HG03196 (cell line): ENCODE measurements around the gene KCNH8.
"Not testable (repeated sequence)": the region's sequence is repeated elsewhere in the genome, so short reads cannot be mapped to it uniquely, and the experiment has no call there.

Experiments used
- ATAC-seq: cut with Tn5 transposase; IDR thresholded peaks from one replicate; pipeline ENCODE4 v1.9.1; 2021; ENCODE audit not compliant: unreplicated experiment

Gene KCNH8

GRCh38 chr3:19171794-19172193, 23.5 kb downstream of the KCNH8 start:
- ATAC-seq = no peak

GRCh38 chr3:19173945-19174344, 25.6 kb downstream of the KCNH8 start:
- ATAC-seq = no peak

DNA sequence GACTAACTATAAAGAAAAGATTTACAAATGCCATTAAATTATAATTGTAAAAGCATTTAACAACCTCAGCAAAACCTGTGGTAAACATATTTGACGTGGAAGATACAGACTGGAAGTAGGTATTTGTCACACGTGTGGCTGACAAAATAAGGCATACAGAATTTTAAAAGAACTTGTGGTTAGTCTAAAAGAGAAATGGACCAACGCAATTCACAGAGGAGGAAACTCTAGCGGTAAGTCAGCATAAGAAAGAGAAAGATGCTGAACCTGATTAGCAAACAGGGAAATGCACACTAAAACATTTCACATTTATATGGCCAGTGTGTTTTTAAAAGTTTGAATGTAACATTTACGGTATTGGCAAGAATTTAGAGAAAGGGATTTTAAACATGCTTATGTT, 35.3 kb downstream of the KCNH8 start:
- no peak for ATAC-seq

GRCh38 chr3:19190126-19190525, 41.8 kb downstream of the KCNH8 start:
- no peak for ATAC-seq

DNA sequence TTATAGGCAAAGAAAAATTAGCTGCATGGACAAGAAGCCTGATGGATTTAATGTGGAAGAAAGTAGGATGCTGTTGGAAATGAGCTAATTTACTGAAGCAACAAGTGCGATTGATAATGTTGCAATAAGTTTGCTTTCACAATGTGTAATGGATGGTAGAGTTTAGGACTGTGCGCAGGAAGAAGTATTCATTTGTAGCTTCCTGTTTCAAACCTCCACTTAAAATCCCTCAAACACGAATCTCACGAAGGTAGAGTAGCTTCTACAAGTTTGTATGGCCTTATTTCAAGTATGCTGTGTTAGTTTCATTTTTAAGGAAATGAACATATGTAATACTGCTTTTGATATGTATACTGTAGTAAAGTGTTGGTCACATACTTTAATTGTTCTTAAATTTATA, 42.3 kb downstream of the KCNH8 start:
- ATAC-seq = no peak

GRCh38 chr3:19199131-19199530, 50.8 kb downstream of the KCNH8 start:
- ATAC-seq = no peak

- no peak for ATAC-seq
Measured at GRCh38 chr3:19202303-19202702, 54.0 kb downstream of the KCNH8 start.

DNA sequence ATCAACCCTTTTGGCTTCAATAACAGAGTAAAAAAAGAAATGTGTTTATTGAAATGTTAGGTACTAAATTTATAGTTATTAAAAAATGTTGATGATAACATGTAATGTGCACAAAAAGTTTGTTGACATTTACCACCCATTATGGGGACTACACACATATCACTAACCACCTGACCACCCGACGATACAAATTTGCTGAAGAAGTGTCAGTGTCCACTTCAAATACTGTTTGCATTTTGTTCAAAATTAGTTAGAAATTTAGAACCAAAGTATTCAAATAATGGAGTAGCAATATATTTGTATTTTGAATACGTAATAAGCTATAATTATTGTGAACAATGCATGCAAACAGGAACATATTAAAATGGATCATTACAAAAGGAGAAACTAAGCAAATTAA, 54.4 kb downstream of the KCNH8 start:
- ATAC-seq = no peak

- no peak for ATAC-seq
Measured at GRCh38 chr3:19206540-19206939, 58.2 kb downstream of the KCNH8 start.

DNA sequence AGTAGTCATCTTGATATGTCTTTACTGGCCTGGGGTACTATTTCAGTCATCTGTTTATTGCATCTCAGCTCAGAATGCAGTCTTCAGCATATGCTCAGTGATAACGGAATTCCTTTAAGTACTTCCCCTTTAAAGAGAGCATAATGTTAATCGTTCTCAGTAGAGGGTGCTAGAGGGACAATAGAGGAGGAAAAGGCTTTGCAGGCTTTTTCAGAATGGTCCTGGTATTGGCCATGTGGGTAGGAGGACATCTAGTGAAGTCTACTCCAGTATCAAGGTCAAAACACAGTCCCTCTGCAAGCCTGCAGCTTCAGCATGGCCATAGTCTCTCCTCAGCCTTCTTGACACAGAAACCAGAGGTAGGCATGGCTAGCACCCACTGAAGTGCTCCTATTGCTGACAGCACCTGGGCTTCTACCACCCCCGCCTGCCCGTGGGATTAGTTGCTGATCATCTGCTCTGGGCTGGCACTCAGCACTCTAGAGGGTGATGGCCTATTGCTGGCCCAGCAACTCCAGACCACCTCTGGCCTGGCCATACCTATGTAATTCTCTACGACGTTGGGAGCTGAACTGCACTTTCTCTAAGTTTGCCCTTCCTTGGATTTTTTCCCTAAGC, 65.4 kb downstream of the KCNH8 start:
- no peak for ATAC-seq

DNA sequence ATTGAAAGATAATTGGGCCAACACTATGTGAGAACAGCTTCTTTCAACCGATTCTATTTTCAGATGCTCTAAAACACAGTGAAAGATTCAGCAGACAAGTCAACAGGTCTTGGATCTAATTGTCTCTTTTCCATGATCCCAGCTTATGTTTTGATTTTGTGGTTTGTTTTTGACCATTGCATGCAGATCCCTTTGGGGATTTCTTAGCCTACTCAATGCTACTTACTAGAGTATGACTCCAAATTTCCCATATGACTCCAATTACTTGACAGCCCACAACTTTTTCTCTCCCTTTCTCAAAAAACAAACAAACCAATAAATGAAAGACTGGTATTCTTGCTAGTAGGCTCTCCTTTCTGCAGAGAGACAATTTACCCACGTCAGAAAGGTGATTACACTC, 67.1 kb downstream of the KCNH8 start:
- no peak for ATAC-seq

- no peak for ATAC-seq
Measured at GRCh38 chr3:19216669-19217337, 68.5 kb downstream of the KCNH8 start.

- no peak for ATAC-seq
Measured at GRCh38 chr3:19220311-19220710, 72.0 kb downstream of the KCNH8 start.

DNA sequence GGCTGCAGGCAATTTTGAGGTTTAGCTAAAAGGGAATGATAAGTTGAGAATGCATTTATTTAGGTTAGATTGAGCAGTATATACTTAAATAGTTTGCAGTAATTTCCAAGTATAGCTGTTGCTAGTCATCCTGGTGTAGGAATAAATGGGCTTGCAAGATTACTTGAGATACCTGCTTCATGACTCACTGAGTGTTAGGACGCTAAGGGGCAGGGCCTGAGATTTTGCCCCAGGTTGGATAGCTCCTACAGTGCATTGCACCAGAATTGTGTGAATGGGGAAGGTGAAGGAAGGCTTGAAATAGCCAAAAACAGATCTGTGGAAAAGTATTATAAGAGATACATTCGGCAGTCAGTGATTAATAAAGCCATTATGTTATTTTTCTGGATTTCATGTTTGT, 72.8 kb downstream of the KCNH8 start:
- no peak for ATAC-seq

DNA sequence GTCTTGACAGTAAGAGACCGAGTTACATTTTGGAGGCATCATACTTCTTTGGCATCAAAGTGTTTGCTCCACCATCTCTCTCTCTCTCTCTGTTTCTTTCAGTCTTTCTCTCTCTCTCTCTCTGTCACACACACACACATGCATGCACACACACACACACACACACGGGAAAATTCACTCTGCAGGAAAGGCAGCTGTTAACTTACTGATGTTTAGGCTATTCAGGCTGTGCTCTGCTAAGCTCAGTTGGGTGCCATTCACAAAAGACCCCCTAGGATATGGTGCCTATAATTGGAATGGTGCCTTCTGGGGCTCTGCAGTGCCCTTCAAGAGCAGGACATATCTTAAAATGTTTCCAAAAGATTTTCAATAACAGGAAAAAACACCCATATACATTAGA, 78.2 kb downstream of the KCNH8 start:
- ATAC-seq = no peak

DNA sequence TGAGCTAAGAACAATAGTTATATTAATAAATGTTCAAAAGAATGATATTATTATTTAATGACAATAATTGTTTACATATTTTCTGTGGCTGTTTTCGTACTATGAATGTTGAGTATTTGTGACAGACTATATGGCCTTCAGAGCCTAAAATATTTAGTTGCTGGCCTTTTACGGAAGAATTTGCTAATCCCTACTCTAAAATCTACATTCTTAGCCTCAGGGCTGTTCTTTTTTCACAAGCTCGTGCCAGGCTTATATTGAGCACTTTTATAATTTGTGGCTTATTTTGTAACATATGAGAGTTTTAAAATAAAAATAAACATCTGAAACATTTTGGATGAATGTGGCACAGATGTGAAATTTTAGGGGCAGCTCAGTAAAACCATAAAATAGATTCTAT, 79.9 kb downstream of the KCNH8 start:
- no peak for ATAC-seq

DNA sequence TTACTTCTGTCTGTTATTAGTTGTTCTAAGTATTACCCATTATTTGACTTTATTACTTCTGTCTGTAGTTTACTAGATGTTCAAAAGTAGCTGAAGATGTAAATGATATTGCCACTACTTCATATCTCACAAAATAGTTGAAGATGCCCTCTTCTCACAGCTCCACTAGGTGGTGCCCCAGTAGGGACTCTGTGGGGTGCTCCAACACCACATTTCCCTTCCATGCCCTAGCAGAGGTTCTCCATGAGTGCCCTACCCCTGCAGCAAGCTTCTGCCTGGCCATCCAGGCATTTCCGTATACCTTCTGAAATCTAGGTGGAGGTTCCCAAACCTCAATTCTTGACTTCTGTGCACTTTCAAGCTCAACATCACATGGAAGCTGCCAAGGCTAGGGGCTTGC, 80.8 kb downstream of the KCNH8 start:
- no peak for ATAC-seq

DNA sequence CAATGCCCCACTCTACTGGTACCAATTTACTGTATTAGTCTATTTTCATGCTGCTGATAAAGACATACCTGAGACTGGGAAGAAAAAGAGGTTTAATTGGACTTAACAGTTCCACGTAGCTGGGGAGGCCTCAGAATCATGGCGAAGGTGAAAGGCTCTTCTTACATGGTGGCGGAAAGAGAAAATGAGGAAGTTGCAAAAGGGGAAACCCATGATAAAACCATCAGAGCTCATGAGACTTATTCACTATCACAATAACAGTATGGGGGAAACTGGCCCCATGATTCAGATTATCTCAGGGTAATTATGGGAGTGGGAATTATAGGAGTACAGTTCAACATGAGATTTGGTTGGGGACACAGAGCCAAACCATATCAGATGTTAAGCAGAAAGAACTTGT, 81.6 kb downstream of the KCNH8 start:
- not testable (repeated sequence) for ATAC-seq

DNA sequence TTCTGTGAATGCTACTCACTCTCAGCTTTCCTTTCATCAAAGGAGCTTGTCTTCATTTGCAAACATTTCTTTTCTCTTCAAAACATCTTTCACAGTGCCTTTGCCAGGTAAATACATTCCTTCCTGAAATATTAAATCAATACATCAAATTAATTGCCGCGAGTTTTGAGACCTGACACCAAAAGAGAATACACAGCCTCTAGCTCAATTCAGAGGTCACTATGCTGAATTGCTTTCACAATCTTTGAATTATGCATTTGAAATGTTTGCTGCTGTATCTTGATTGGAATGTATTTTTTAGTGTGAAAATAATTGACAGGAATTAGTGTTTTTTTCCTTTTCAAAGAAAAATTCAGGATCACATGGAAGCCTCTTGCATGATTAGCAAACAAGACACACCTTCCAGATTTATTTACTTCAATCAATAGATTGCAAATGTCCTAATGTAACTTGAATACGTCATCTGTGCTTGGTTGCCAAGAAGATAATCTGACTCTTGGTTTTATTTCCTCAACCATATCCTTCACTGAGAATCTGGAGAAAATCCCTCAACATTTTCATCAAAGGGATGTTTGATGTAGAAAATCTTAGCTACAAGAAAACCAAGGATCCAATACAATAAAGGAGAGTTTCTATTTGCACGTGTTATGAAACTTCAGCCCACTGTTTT, 83.6 kb downstream of the KCNH8 start:
- ATAC-seq = no peak

DNA sequence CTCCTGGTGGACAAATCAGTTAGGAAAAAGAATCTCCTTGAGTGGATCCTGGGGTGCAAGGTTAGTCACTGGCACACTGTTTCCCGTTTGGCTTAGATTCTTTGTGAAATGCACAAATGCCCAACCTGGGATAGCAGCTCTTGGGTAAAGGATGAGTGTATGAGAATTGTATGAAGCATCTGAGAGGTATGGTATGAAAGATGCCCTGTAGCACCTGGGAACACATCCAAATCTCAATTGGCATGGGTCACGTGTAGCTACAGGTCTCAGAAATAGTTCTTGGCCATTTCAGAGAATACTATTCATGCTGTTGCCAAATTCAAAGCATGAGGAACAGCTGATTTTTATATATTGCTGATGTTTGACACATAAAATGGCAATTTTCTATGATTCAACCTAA, 84.3 kb downstream of the KCNH8 start:
- ATAC-seq = no peak

DNA sequence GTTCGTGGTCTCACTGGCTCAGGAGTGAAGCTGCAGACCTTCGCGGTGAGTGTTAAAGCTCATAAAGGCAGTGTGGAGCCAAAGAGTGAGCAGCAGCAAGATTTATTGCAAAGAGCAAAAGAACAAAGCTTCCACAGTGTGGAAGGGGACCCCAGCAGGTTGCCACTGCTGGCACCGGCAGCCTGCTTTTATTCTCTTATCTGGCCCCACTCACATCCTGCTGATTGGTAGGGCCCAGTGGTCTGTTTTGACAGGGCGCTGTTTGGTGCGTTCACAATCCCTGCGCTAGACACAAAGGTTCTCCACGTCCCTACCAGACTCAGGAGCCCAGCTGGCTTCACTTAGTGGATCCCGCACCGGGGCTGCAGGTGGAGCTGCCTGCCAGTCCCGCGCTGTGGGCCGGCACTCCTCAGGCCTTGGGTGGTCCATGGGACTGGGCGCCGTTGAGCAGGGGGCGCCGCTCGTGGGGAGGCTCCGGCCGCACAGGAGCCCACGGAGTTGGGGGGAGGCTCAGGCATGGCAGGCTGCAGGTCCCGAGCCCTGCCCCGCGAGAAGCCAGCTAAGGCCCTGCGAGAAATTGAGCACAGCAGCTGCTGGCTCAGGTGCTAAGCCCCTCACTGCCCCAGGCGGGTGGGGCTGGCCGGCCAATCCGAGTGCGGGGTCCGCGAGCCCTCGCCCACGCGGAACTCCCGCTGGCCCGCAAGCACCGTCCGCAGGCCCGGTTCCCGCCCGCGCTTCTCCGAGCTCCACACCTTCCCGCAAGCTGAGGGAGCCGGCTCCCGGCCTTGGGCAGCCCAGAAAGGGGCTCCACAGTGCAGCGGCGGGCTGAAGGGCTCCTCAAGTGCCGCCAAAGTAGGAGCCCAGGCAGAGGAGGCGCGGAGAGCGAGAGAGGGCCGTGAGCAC, 85.8 kb downstream of the KCNH8 start:
- not testable (repeated sequence) for ATAC-seq

- no peak for ATAC-seq
Measured at GRCh38 chr3:19248143-19248542, 99.8 kb downstream of the KCNH8 start.
